H9 (cell line): ENCODE data around the gene IL1RAPL2. TPM values are rescaled to one million over a fixed set of nuclear protein-coding genes. Genes with fewer than 3 reads are reported as not detected.

Experiments
- DNase-seq: peaks from one replicate; pipeline ENCODE4 v3.0.0-alpha.2; 2017
- H2AFZ ChIP-seq: one replicate; pipeline ENCODE4 v1.6.1; 2013; ENCODE audit warnings: mild to moderate bottlenecking, low read length, control low read depth, moderate library complexity
- H2AK5ac ChIP-seq: 2 replicates; pipeline ENCODE4 v1.6.1; 2013; ENCODE audit warnings: low read length, control low read depth, mixed read lengths; ENCODE audit not compliant: insufficient read length
- H2BK120ac ChIP-seq: one replicate; pipeline ENCODE4 v1.6.1; 2013; ENCODE audit warnings: low read depth, mild to moderate bottlenecking, low read length, control low read depth, inconsistent platforms; ENCODE audit not compliant: poor library complexity, severe bottlenecking
- H2BK12ac ChIP-seq: 2 replicates; pipeline ENCODE4 v1.6.1; 2013; ENCODE audit warnings: low read length, control low read depth, mixed read lengths, low read depth; ENCODE audit not compliant: insufficient read length
- H2BK15ac ChIP-seq: 2 replicates; pipeline ENCODE4 v1.6.1; 2013; ENCODE audit warnings: low read depth, low read length, control low read depth
- H2BK20ac ChIP-seq: one replicate; pipeline ENCODE4 v1.6.1; 2013; ENCODE audit warnings: low read depth, mild to moderate bottlenecking, low read length, control low read depth, inconsistent platforms; ENCODE audit not compliant: poor library complexity, severe bottlenecking
- H2BK5ac ChIP-seq: 2 replicates; pipeline ENCODE4 v1.6.1; 2013; ENCODE audit warnings: low read length, control low read depth, mixed read lengths; ENCODE audit not compliant: insufficient read length
- H3K14ac ChIP-seq: 2 replicates; pipeline ENCODE4 v1.6.1; 2013; ENCODE audit warnings: low read length, control low read depth; ENCODE audit not compliant: insufficient read depth
- H3K18ac ChIP-seq: 2 replicates; pipeline ENCODE4 v1.6.1; 2013; ENCODE audit warnings: low read depth, mild to moderate bottlenecking, mixed read lengths, low read length, control low read depth; ENCODE audit not compliant: insufficient read length
- H3K23ac ChIP-seq: 2 replicates; pipeline ENCODE4 v1.6.1; 2013; ENCODE audit warnings: low read length, control low read depth, mixed read lengths, low read depth; ENCODE audit not compliant: insufficient read length
- H3K23me2 ChIP-seq: 2 replicates; pipeline ENCODE4 v1.6.1; 2013; ENCODE audit warnings: low read depth, mild to moderate bottlenecking, mixed read lengths, low read length, control low read depth; ENCODE audit not compliant: insufficient read length, poor library complexity, severe bottlenecking
- H3K27ac ChIP-seq: 2 replicates; pipeline ENCODE4 v1.5.1; 2013; ENCODE audit warnings: low read length, control low read depth, mixed read lengths, low read depth; ENCODE audit not compliant: insufficient read length
- H3K27me3 ChIP-seq: 2 replicates; pipeline ENCODE4 v1.6.1; 2013; ENCODE audit warnings: low read length, control low read depth, inconsistent platforms; ENCODE audit not compliant: insufficient read depth
- H3K4ac ChIP-seq: 2 replicates; pipeline ENCODE4 v1.6.1; 2013; ENCODE audit warnings: low read depth, mild to moderate bottlenecking, control low read depth, inconsistent platforms, low read length, moderate library complexity
- H3K4me1 ChIP-seq: 2 replicates; pipeline ENCODE4 v1.6.1; 2013; ENCODE audit warnings: low read length, control low read depth, inconsistent platforms; ENCODE audit not compliant: insufficient read depth
- H3K4me2 ChIP-seq: 2 replicates; pipeline ENCODE4 v1.6.1; 2013; ENCODE audit warnings: low read length, control low read depth, mixed read lengths; ENCODE audit not compliant: insufficient read length, insufficient read depth
- H3K56ac ChIP-seq: 2 replicates; pipeline ENCODE4 v1.6.1; 2013; ENCODE audit warnings: low read depth, mild to moderate bottlenecking, mixed read lengths, low read length, control low read depth; ENCODE audit not compliant: insufficient read length
- H3K79me1 ChIP-seq: 2 replicates; pipeline ENCODE4 v1.6.1; 2013; ENCODE audit warnings: low read depth, mild to moderate bottlenecking, moderate library complexity, low read length, control low read depth, inconsistent platforms; ENCODE audit not compliant: insufficient read depth, poor library complexity, severe bottlenecking
- H3K79me2 ChIP-seq: 2 replicates; pipeline ENCODE4 v1.6.1; 2013; ENCODE audit warnings: low read length, control low read depth, inconsistent platforms; ENCODE audit not compliant: insufficient read depth
- H3K9ac ChIP-seq: 2 replicates; pipeline ENCODE4 v1.6.1; 2013; ENCODE audit warnings: low read length, control low read depth, mixed read lengths; ENCODE audit not compliant: insufficient read length; ENCODE audit errors: extremely low read depth
- H3K9me3 ChIP-seq: one replicate; pipeline ENCODE4 v1.6.1; 2013; ENCODE audit warnings: low read depth, low read length, inconsistent platforms; ENCODE audit not compliant: control insufficient read depth
- H3T11ph ChIP-seq: one replicate; pipeline ENCODE4 v1.6.1; 2013; ENCODE audit warnings: mild to moderate bottlenecking, low read length, control low read depth, inconsistent platforms
- H4K20me1 ChIP-seq: one replicate; pipeline ENCODE4 v1.6.1; 2013; ENCODE audit not compliant: control insufficient read depth, insufficient read length, insufficient read depth
- H4K5ac ChIP-seq: 2 replicates; pipeline ENCODE4 v1.6.1; 2013; ENCODE audit warnings: low read depth, mild to moderate bottlenecking, mixed read lengths, low read length, control low read depth; ENCODE audit not compliant: insufficient read length
- H4K8ac ChIP-seq: replicated peaks from 2 replicates; pipeline ENCODE4 v1.6.1; 2013; ENCODE audit warnings: low read length, control low read depth, mixed read lengths, low read depth; ENCODE audit not compliant: insufficient read length
- H4K91ac ChIP-seq: 2 replicates; pipeline ENCODE4 v1.6.1; 2013; ENCODE audit warnings: low read depth, mild to moderate bottlenecking, moderate library complexity, mixed read lengths, low read length, control low read depth; ENCODE audit not compliant: insufficient read length
- H3K27ac Mint-ChIP-seq, 3 experiments: 2 replicates in 2 of 3; 3 replicates in 1 of 3; pipeline ENCODE4 v1.8.0; 2020 to 2021; ENCODE audit warnings: mixed read lengths in 3 of 3, mild to moderate bottlenecking in 1 of 3, moderate library complexity in 1 of 3
- H3K27me3 Mint-ChIP-seq: 2 replicates; pipeline ENCODE4 v1.8.0; 2021; ENCODE audit warnings: low read depth, mild to moderate bottlenecking, moderate library complexity, mixed read lengths
- H3K36me3 Mint-ChIP-seq, 3 experiments: 2 replicates in 2 of 3; 3 replicates in 1 of 3; pipeline ENCODE4 v1.8.0; 2020 to 2021; ENCODE audit warnings: low read depth in 3 of 3, mixed read lengths in 3 of 3; ENCODE audit not compliant: insufficient read depth in 1 of 3
- H3K4me1 Mint-ChIP-seq, 2 experiments: 2 replicates each; pipeline ENCODE4 v1.8.0; 2020; ENCODE audit warnings: mixed read lengths in 2 of 2
- H3K4me3 Mint-ChIP-seq, 2 experiments: 2 replicates in 1 of 2; 3 replicates in 1 of 2; pipeline ENCODE4 v1.8.0; 2020 to 2021; ENCODE audit warnings: mild to moderate bottlenecking in 2 of 2, mixed read lengths in 2 of 2, moderate library complexity in 1 of 2
- H3K9me3 Mint-ChIP-seq, 2 experiments: 2 replicates in 1 of 2; 3 replicates in 1 of 2; pipeline ENCODE4 v1.8.0; 2020; ENCODE audit warnings: mild to moderate bottlenecking in 2 of 2, mixed read lengths in 2 of 2, moderate library complexity in 1 of 2
- CTCF ChIP-seq: fragments of 200-600 bp; sonication (generic); conservative IDR thresholded peaks from 3 replicates; pipeline ENCODE4 v1.8.0; 2021; ENCODE audit warnings: antibody characterized with exemption, mild to moderate bottlenecking
- WGBS: extraction: QIAGEN DNeasy Blood & Tissue Kit; methylation state at CpG from one replicate; pipeline ENCODE4 v1.1.7; 2013; ENCODE audit warnings: missing lambda C conversion rate, low lambda C conversion rate, mixed read lengths; ENCODE audit not compliant: insufficient read length; ENCODE audit errors: extremely low coverage; 5-methylcytosine and 5-hydroxymethylcytosine counted together
- total RNA-seq: library from RNA; stranded (reverse); gene quantifications from 2 replicates; pipeline ENCODE4 v1.2.1, GENCODE V29; 2021

IL1RAPL2 gene
- total RNA-seq, 1 experiment from 2014 or later: not detected

GRCh38 chrX:105219454-105220401, 653.7 kb downstream of the IL1RAPL2 start:
- Histone ChIP-seq H3K79me1 (no peaks in the 10 kb centered on the region), H2AK5ac (no peak overlapping the region), H3K23ac (no peak overlapping the region), H3K79me2 (no peaks in the 10 kb centered on the region), H3K27me3 (no peaks in the 10 kb centered on the region), H2BK15ac (no peak overlapping the region), H4K8ac (no peak overlapping the region), H3K4me2 (no peak overlapping the region), H3K18ac (no peak overlapping the region), H3K23me2 (no peaks in the 10 kb centered on the region), H3K14ac (no peak overlapping the region), H3K9me3 (no peaks in the 10 kb centered on the region), H2BK12ac (no peak overlapping the region), H2AFZ (no peak overlapping the region), H3K56ac (no peak overlapping the region), H4K91ac (no peak overlapping the region), H4K5ac (no peak overlapping the region), H3K4ac (no peak overlapping the region), H3K27ac (no peak overlapping the region), H3T11ph (no peak overlapping the region), H3K9ac (no peak overlapping the region), H2BK5ac (no peak overlapping the region), H2BK120ac (no peak overlapping the region), H3K4me1 (no peaks in the 10 kb centered on the region), H2BK20ac (no peak overlapping the region), H4K20me1 (no peaks in the 10 kb centered on the region)
- no CpG with 5 or more reads among the region's 26 CpGs for WGBS
- Mint-ChIP-seq H3K9me3 (peaks cover 19 to 66% of the 10 kb centered on the region in 2 experiments), H3K4me3 (no peak overlapping the region), H3K4me1 (no peaks in the 10 kb centered on the region), H3K36me3 (peaks cover 10 to 20% (median 14%) of the 10 kb centered on the region in 3 experiments), H3K27ac (no peak overlapping the region), H3K27me3 (no peaks in the 10 kb centered on the region; the same call in 1 of the 2 replicates)
- no peak for DNase-seq
- no peak for TF ChIP-seq CTCF
